Lower leg skin (tissue), 4 donors: ENCODE results near the gene SLC9B2. TPM values are rescaled to one million over a fixed set of nuclear protein-coding genes. Genes with fewer than 3 reads are reported as not detected.

Experiments
- DNase-seq, 2 donors: peaks; one replicate each; pipeline ENCODE4 v3.0.0-alpha.2; 2019; ENCODE audit warnings: low spot score in 2 of 2
- H3K4me3 ChIP-seq: fragments of 200-600 bp; sonication (generic); 2 replicates; pipeline ENCODE4 v1.5.1; 2017; ENCODE audit warnings: mild to moderate bottlenecking, low read depth; ENCODE audit not compliant: poor library complexity, severe bottlenecking
- CTCF ChIP-seq, 3 donors: fragments of 450-650 bp; IDR thresholded peaks; one replicate each; pipeline ENCODE4 v1.5.1; 2016; ENCODE audit warnings: antibody characterized with exemption in 3 of 3, mild to moderate bottlenecking in 3 of 3, moderate library complexity in 2 of 3
- POLR2A ChIP-seq, 2 donors: fragments of 450-650 bp; IDR thresholded peaks; one replicate each; pipeline ENCODE4 v1.6.1; 2016 to 2017; ENCODE audit warnings: antibody characterized with exemption in 2 of 2, mild to moderate bottlenecking in 1 of 2, moderate library complexity in 1 of 2
- WGBS, 2 donors: methylation state at CpG; one replicate each; pipeline ENCODE4 v1.1.5; 2018; 5-methylcytosine and 5-hydroxymethylcytosine counted together
- intact Hi-C: fragments of 100-400 bp; cut with DNase I; formaldehyde crosslinking; loops from one replicate; pipeline ENCODE4 v1.15.0; 2023; ENCODE audit warnings: low total_unique reads
- total RNA-seq, 4 donors: library from RNA; depleted of rRNA; stranded (reverse); fragments of >200 nt; gene quantifications; one replicate each; pipeline ENCODE4 v1.1.0, GENCODE V29; 2016

The SLC9B2 gene
- total RNA-seq, 4 donors from 2014 or later = 1.3 to 4.3 (median 2.8) TPM

DNA sequence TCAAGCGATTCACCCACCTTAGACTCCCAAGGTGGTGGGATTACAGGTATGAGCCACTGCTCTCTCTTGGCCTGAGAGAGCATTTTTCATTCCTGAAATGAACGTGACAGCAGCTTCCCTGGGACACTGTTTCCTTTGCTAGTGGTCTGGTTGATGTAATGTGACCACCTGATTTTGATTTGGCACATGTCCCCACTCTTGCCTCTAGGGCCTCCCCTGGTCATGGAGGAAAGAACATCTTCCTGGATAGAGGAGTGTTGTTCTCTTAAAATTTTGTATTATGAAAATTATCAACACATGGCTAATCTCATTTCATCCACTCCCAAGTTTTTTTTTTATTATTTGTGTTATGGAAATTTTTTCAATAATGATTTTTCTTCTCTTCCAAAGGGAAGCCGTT is 23.8 kb downstream of the SLC9B2 start:
- WGBS, 2 donors = 76 to 90% methylated on average over 3 of the region's 3 CpGs
- intact Hi-C loops = no loop called here
- no peak overlapping the region for H3K4me3 ChIP-seq
- TF ChIP-seq CTCF (IDR thresholded peaks at IDR 0.05) = no peak
- TF ChIP-seq POLR2A (IDR thresholded peaks at IDR 0.05) = no peak
- DNase-seq = no peak

DNA sequence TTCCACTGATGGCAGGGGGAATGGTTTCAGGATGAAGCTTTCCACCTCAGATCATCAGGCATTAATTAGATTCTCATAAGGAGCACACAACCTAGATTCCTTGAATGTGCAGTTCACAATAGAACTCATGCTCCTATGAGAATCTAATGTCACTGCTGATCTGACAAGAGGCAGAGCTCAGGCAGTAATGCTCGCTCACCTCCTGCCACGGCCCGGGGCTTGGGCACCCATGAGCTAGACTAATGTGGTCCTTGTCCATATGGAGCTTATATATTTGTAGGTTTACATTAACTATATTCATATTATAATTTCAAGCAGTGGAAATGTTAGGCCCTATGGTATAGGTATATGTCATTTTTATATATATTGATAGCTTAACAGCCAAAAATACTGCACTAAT is 24.4 kb downstream of the SLC9B2 start:
- DNase-seq = no peak
- WGBS, 2 donors = 94 to 99% methylated on average over 3 of the region's 3 CpGs
- intact Hi-C loops = no loop called here
- no peak overlapping the region for H3K4me3 ChIP-seq
- TF ChIP-seq POLR2A (IDR thresholded peaks at IDR 0.05) (no peak), CTCF (IDR thresholded peaks at IDR 0.05) (no peak)

GRCh38 chr4:103050736-103051436 is 25.7 kb downstream of the SLC9B2 start:
- H3K4me3 ChIP-seq = no peak overlapping the region
- intact Hi-C loops = no loop called here
- 44 to 56% methylated on average over 2 of the region's 2 CpGs for WGBS, 2 donors
- no peak for TF ChIP-seq POLR2A (IDR thresholded peaks at IDR 0.05)
- TF ChIP-seq CTCF (IDR thresholded peaks at IDR 0.05) = no peak
- no peak for DNase-seq

GRCh38 chr4:103046416-103047290 is 29.9 kb downstream of the SLC9B2 start:
- no peak overlapping the region for H3K4me3 ChIP-seq
- no peak for DNase-seq
- TF ChIP-seq POLR2A (IDR thresholded peaks at IDR 0.05) (no peak), CTCF (IDR thresholded peaks at IDR 0.05) (no peak)
- WGBS, 2 donors = 47 to 49% methylated on average over 5 of the region's 5 CpGs
- intact Hi-C loops = no loop called here

- intact Hi-C loops = no loop called here
Observed at GRCh38 chr4:103044183-103044582, 32.4 kb downstream of the SLC9B2 start.

More at GRCh38 chr4:103044183-103044582, 32.4 kb downstream of the SLC9B2 start:
- no peak for TF ChIP-seq POLR2A (IDR thresholded peaks at IDR 0.05)
- no peak for TF ChIP-seq CTCF (IDR thresholded peaks at IDR 0.05)
- DNase-seq = no peak
- no peak overlapping the region for H3K4me3 ChIP-seq
- WGBS, 2 donors = 83 to 92% methylated on average over 2 of the region's 2 CpGs
